ENCODE results near the gene CSTF3. TPM values are rescaled to one million over a fixed set of nuclear protein-coding genes. Genes with fewer than 3 reads are reported as not detected.
"Not testable (repeated sequence)": the region's sequence is repeated elsewhere in the genome, so short reads cannot be mapped to it uniquely, and the experiment has no call there.

Gene CSTF3
- total RNA-seq, 6 experiments from 2014 or later = 28.9 to 39.5 (median 35.6) TPM

GRCh38 chr11:33132510-33132909 is 28.8 kb downstream of the CSTF3 start:
- TF ChIP-seq, protein P1, sequence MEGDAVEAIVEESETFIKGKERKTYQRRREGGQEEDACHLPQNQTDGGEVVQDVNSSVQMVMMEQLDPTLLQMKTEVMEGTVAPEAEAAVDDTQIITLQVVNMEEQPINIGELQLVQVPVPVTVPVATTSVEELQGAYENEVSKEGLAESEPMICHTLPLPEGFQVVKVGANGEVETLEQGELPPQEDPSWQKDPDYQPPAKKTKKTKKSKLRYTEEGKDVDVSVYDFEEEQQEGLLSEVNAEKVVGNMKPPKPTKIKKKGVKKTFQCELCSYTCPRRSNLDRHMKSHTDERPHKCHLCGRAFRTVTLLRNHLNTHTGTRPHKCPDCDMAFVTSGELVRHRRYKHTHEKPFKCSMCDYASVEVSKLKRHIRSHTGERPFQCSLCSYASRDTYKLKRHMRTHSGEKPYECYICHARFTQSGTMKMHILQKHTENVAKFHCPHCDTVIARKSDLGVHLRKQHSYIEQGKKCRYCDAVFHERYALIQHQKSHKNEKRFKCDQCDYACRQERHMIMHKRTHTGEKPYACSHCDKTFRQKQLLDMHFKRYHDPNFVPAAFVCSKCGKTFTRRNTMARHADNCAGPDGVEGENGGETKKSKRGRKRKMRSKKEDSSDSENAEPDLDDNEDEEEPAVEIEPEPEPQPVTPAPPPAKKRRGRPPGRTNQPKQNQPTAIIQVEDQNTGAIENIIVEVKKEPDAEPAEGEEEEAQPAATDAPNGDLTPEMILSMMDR (IDR thresholded peaks at IDR 0.05) = no peak
- 0 out of 2 replicates have a peak, but pooled peaks cover 4% of the 10 kb centered on the region for H3K36me3 Mint-ChIP-seq (ENCODE audit: low read depth)
- DNase-seq = no peak

DNA sequence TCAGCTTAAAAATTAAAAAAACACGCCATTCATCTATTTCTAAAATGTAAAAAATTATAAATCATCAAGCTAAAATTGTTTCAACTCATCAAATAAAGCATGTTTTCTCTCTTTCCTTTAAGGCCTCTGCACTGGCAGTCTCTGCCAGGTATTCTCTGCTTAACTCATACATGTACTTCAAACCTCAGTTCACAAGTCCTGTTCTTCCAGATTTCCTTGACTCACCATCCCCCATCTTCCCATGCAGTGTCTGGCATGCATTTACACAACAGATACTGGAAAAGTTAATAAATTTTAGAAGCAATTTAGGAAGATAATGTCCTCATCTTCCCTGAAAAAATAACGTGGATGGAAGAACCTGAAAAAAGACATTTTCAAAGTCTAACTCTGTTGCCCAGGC is 32.5 kb downstream of the CSTF3 start:
- no peak overlapping the region for H3K4me3 Mint-ChIP-seq
- H3K9me3 Mint-ChIP-seq = no peaks in the 10 kb centered on the region
- H3K27me3 Mint-ChIP-seq (ENCODE audit: insufficient read depth) = no peaks in the 10 kb centered on the region
- peaks cover 9% of the 10 kb centered on the region; the same call in 1 of the 2 replicates for H3K36me3 Mint-ChIP-seq (ENCODE audit: low read depth)
- H3K4me1 Mint-ChIP-seq (ENCODE audit: low read depth) = no peaks in the 10 kb centered on the region; the same call in 1 of the 2 replicates
- H3K27ac Mint-ChIP-seq = no peak overlapping the region
- TF ChIP-seq, protein P1 (IDR thresholded peaks at IDR 0.05) = no peak
- no peak for DNase-seq

More at GRCh38 chr11:33132510-33132909, 28.8 kb downstream of the CSTF3 start:
- Mint-ChIP-seq H3K27ac (no peak overlapping the region), H3K9me3 (no peaks in the 10 kb centered on the region), H3K4me1 (ENCODE audit: low read depth) (peaks cover 27% of the 10 kb centered on the region), H3K27me3 (ENCODE audit: insufficient read depth) (no peaks in the 10 kb centered on the region), H3K4me3 (no peak overlapping the region)

GRCh38 chr11:33125611-33126010 is 35.7 kb downstream of the CSTF3 start:
- Mint-ChIP-seq H3K4me3 (no peak overlapping the region), H3K27me3 (ENCODE audit: insufficient read depth) (no peaks in the 10 kb centered on the region), H3K36me3 (ENCODE audit: low read depth) (peaks cover 4% of the 10 kb centered on the region; the same call in 1 of the 2 replicates), H3K4me1 (ENCODE audit: low read depth) (peaks cover under 1% of the 10 kb centered on the region; the same call in 1 of the 2 replicates), H3K9me3 (no peaks in the 10 kb centered on the region), H3K27ac (no peak overlapping the region)
- TF ChIP-seq, protein P1 (IDR thresholded peaks at IDR 0.05) = no peak
- no peak for DNase-seq

DNA sequence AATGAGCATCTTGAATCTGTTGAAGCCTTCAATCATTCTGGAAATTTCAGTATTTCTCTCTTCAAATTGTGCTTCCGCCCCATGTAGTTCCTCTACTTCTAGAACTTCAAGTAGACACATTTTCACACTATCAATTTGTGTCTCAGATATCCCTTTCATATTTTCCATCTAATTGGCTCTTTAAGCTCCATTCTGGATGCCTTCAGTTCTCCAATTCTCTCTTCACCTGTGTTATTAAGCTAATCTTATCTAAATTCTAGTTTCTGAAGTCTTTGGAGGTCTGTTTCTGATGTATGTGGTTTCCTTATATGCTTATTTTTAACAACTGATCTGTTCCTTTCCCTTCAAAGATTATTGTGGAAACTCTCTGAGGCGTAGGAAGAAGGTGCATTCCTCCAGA is 36.3 kb downstream of the CSTF3 start:
- DNase-seq = no peak
- no peaks in the 10 kb centered on the region for H3K27me3 Mint-ChIP-seq (ENCODE audit: insufficient read depth)
- no peak overlapping the region for H3K4me3 Mint-ChIP-seq
- no peaks in the 10 kb centered on the region for H3K9me3 Mint-ChIP-seq
- TF ChIP-seq, protein P1 (IDR thresholded peaks at IDR 0.05) = no peak
- H3K36me3 Mint-ChIP-seq (ENCODE audit: low read depth) = peaks cover 4% of the 10 kb centered on the region; the same call in 1 of the 2 replicates
- no peak overlapping the region for H3K27ac Mint-ChIP-seq
- H3K4me1 Mint-ChIP-seq (ENCODE audit: low read depth) = peaks cover 6% of the 10 kb centered on the region

DNA sequence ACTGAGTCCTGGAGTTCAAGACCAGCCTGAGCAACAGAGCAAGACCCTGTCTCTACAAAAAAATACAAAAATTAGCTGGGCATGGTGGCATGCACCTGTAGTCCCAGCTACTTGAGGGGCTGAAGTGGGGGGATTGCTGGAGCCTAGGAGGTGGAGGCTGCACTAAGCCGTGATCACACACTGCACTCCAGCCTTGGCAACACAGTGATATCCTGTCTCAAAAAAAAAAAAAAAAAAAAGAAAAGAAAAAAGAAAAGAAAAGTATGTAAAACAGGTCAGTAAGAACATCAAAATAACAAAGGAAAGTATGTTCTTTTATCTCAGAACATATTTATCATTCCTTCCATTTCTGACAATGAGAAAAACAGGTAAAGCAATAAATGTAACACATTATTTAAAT is 38.6 kb downstream of the CSTF3 start:
- not testable (repeated sequence) for DNase-seq; H3K4me3 Mint-ChIP-seq; H3K36me3 Mint-ChIP-seq (ENCODE audit: low read depth); H3K9me3 Mint-ChIP-seq; H3K27ac Mint-ChIP-seq; H3K27me3 Mint-ChIP-seq (ENCODE audit: insufficient read depth)
- peaks cover 23% of the 10 kb centered on the region for H3K4me1 Mint-ChIP-seq (ENCODE audit: low read depth)

DNA sequence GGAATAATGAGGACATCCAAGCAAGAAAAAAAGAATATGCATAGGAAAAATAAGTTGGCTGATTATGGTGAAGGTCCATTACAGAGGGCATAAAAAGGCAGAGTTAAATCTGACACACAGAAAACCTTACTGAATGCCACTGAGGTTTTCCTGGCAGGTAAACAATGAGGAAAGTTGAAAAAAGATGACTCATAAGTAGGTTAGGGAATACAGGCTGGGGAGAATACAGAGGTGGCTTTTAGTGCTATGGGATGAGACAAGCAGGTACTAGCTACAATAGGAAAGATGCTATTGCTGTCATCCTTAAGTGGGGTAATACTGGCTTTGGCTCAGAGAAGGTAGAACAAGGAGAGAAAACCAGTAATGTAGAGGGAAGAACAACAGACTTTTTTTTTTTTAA is 44.7 kb downstream of the CSTF3 start:
- Mint-ChIP-seq H3K36me3 (ENCODE audit: low read depth) (no peaks in the 10 kb centered on the region; the same call in 1 of the 2 replicates), H3K4me3 (no peak overlapping the region), H3K27me3 (ENCODE audit: insufficient read depth) (no peaks in the 10 kb centered on the region), H3K4me1 (ENCODE audit: low read depth) (peaks cover 30% of the 10 kb centered on the region), H3K27ac (no peak overlapping the region), H3K9me3 (no peaks in the 10 kb centered on the region)
- no peak for DNase-seq
- TF ChIP-seq, protein P1 (IDR thresholded peaks at IDR 0.05) = no peak

Measured in HFFc6 (cell line).